AG09309 (cell line): Measurements from ENCODE around the gene NTM.

ENCODE experiments used
- DNase-seq: peaks from one replicate; pipeline ENCODE4 v3.0.0-alpha.2; 2010; ENCODE audit warnings: low read depth
- H3K4me3 ChIP-seq: 2 replicates; pipeline ENCODE4 v1.5.1; 2011; ENCODE audit warnings: mild to moderate bottlenecking, low read depth, low read length, moderate library complexity; ENCODE audit not compliant: control insufficient read depth
- TF ChIP-seq, protein P1 (sequence below): IDR thresholded peaks from 2 replicates; pipeline ENCODE4 v1.5.1; 2011; ENCODE audit warnings: mild to moderate bottlenecking, low read depth, low read length, inconsistent platforms; ENCODE audit not compliant: insufficient read depth, control insufficient read depth; ENCODE audit errors: missing control alignments

The NTM gene

GRCh38 chr11:131763193-131763890 lies 392.9 kb downstream of the NTM start:
- H3K4me3 ChIP-seq, result no peak overlapping the region
- TF ChIP-seq, protein P1, sequence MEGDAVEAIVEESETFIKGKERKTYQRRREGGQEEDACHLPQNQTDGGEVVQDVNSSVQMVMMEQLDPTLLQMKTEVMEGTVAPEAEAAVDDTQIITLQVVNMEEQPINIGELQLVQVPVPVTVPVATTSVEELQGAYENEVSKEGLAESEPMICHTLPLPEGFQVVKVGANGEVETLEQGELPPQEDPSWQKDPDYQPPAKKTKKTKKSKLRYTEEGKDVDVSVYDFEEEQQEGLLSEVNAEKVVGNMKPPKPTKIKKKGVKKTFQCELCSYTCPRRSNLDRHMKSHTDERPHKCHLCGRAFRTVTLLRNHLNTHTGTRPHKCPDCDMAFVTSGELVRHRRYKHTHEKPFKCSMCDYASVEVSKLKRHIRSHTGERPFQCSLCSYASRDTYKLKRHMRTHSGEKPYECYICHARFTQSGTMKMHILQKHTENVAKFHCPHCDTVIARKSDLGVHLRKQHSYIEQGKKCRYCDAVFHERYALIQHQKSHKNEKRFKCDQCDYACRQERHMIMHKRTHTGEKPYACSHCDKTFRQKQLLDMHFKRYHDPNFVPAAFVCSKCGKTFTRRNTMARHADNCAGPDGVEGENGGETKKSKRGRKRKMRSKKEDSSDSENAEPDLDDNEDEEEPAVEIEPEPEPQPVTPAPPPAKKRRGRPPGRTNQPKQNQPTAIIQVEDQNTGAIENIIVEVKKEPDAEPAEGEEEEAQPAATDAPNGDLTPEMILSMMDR, result no peak
- DNase-seq, result peak; percentile 24

GRCh38 chr11:131764126-131764525 lies 393.7 kb downstream of the NTM start:
- DNase-seq, result no peak
- no peak overlapping the region for H3K4me3 ChIP-seq
- TF ChIP-seq, protein P1, result no peak

GRCh38 chr11:131764649-131765048 lies 394.2 kb downstream of the NTM start:
- TF ChIP-seq, protein P1, result no peak
- DNase-seq, result no peak
- H3K4me3 ChIP-seq, result no peak overlapping the region

DNA sequence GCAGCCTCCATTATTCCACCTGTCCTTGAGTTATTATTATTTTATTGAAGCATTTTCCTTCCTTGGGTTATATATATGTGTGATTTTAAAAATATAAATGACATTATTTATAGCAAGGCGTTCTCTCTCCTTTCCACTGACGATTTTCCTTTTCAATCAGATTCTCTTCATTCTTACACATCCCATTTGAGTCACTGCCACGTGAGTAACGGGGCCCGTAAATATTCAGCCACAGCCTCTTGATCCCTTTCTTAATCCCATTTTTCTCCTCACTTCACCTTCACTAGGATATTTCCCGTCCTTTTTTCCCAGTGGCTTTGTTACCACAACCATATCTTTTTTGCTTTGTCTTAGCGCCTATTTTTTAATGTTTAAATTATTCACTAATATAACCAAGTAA lies 396.2 kb downstream of the NTM start:
- TF ChIP-seq, protein P1, result no peak
- DNase-seq, result no peak
- no peak overlapping the region for H3K4me3 ChIP-seq

DNA sequence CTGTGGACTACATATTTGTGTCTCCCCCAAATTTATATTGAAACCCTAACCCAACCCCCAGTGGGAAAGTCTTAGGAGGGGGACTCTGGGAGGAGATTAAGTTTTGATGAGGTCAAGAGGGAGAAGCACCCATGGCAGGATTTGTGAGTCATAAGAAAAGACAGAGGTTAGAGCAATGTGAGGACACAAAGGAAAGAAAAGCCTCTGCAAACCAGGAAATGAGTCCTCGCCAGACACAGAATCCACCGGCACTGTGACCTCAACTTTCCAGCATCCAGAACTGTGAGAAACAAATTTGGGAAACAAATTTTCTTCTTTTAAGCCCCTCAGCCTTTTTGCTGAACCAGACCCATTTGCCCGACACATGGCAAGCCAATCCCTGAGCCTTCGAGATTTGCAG lies 397.0 kb downstream of the NTM start:
- no peak for DNase-seq
- no peak overlapping the region for H3K4me3 ChIP-seq
- TF ChIP-seq, protein P1, result no peak

DNA sequence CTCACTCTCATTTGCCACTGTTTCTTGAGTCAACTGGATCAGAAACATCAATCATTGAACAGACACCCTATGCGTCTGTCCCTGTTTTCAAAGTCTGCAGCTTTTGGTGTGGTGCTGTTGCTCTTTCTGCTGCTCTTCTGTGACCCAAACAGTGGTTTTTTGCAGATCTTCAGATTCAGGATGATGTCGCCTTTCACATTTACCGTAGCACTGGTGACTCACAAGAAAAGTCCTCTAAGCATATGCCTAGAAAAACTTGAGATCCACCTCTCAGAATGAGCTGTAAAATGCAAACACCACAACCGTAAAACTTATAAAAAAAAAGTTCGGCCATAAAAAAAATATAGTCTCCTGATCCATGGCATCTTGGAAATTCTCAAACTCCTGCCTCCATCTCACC lies 400.4 kb downstream of the NTM start:
- DNase-seq, result no peak
- TF ChIP-seq, protein P1, result no peak
- H3K4me3 ChIP-seq, result no peak overlapping the region
